ENCODE data around the gene ITGA2.
A peak's percentile ranks its signal among the peaks of the same experiment; 100 is the strongest.
"Not testable (repeated sequence)": the region's sequence is repeated elsewhere in the genome, so short reads cannot be mapped to it uniquely, and the experiment has no call there.

ITGA2 gene

DNA sequence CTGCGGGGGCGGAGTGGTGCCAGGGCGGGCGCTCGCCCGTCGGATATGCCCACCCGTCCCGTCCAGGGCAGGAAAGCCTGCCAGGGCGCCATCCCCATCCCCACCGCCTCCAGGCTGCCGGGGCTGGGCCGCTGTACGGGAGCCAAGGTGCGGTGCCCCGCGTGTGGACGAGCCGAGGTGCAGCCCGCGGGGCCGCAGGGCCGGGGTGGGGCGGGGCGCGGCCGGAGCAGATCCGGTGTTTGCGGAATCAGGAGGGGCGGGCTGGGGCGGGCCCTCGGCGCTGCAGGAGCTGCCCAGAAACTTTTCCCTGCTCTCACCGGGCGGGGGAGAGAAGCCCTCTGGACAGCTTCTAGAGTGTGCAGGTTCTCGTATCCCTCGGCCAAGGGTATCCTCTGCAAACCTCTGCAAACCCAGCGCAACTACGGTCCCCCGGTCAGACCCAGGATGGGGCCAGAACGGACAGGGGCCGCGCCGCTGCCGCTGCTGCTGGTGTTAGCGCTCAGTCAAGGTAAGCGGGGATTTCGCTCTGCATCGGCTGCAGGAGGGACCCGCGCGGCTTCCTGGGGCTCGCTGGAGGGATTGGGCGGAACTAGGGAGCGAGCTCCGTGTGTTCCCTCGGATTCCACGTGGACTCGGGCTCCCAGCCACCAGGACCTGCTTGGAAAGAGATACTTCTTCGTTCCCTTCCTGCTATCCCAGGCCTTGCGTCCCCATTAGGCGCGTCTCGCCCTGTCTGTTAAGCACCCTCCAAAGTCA is at the start of gene ITGA2:
TSS of gene ITGA2 (plus strand) at position 328 of the 756 bp plus-strand sequence. CDS start at position 445, 117 bp downstream.
- DNase-seq (ENCODE audit: low spot score) = no peak

DNA sequence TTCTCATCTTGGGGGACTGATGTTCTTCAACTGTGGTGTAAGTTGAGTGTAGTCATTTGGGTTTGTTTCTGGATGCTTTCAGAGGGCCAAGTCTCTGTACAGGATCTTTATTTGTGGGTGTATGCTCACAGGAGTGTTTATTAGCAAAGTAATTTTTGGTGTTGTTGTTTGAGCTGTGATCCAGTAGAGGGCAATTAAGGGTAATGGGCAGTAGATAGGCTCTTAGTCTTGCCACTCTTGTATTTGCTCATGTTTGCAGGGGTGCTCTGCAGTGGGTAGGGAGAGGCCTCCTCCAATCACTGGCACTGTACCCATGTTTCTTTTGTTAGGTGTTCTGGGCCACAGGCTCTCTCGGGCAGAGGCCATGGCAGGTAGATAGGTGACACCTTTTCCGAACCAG is 45.9 kb upstream of the ITGA2 start:
- DNase-seq (ENCODE audit: low spot score) = no peak

DNA sequence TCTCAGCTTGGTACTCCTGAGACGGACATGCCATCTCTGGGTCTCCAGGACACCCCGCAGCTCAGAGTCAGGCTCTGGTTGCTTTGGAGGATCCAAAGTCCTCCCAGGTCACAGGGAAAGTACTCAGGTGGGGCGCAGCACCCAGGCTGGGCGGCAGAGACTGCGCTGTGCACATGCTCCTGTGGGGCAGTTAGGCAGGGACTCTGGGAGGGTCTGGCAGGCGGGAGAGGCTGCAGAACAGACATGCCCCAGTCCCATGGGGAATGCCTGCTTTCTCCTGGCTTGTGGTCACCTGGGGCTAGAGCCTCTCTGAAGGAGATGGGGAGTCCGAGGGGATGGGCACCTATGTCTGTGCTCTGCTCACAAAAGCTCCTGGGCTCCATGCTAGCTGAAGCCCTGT is 45.3 kb upstream of the ITGA2 start:
- DNase-seq (ENCODE audit: low spot score) = no peak

DNA sequence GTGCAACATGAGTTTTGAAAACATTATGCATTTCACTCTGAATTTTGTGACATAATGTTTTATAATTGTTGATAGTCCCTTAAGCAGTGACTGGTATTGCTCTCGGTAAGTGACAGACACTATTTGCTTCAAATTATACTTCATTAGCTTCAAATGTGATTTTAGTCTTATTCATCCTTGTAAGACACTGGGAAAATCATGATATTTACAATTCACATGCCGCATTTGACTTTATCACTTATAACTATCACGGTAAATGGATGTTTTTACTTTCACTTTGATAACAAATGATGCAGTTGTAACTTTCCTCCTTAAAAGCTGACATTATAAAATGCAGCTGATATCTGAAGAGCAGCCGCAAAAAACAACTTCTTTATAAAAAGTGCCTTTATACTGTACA is 44.1 kb upstream of the ITGA2 start:
- no peak for DNase-seq (ENCODE audit: low spot score)

DNA sequence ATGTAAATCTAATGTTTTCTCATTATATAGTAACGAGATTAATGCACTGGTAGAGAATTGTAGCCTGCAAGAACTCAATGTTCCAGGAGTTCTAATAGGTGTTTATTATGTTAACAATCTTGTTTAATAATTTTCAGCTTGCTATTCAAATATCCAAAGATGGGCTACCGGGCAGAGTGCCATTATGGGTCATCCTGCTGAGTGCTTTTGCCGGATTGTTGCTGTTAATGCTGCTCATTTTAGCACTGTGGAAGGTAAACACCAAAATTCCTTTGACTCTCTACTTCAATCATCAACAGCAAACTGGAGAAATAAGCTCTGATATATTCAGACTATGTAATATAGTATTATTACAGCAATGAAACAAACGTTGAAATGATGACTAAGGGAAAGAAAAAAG is 41.9 kb upstream of the ITGA2 start:
- no peak for DNase-seq (ENCODE audit: low spot score)

DNA sequence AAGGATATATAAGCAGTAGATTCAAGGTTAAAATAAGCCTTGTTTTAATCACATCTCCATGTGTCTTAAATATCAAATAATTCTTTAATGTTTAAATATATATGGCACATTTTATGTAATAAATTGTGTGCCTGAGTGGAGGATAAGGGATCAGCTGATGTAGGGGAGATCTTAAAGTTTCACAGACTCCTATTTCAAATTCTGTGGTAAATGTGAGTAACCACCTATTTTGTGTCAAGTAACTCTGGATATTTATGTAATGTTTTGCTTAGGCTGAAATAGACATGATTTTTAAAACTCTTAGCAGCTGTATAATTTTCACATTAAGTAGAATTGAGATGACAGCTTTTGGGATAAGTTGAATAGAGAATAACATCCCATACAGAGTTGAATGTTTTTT is 41.3 kb upstream of the ITGA2 start:
- DNase-seq (ENCODE audit: low spot score) = no peak

DNA sequence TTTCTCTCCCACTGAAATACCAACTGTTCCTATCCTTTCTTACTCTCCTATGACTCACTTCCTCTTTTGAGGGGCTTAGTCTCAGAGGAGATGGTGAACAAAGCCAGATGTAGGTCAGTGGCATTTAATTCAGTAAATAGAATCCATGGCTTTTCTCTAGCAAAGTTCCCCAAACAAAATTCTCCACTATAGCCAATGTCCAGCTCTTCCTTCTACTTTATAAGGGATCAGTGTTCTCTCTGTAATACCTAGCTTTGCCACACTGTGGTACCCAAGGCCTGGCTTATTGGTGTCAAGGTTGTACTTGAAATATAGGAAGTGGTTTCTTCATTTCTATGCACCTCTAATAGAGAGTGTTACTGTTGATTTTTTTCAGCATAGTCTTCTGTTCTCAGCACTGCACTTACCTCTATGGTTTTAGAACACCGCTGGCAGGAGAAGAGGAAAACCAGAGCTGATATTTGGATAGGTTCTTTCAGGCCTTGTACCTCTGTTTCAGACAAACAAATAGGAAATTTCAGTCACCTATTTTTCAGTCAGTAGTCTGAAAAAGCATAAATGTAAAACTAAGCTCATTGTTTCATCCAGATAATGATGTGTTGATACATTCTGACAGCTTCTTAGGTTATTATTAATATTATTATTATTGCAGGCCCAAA is 40.6 kb upstream of the ITGA2 start:
- peak; percentile 68 for DNase-seq (ENCODE audit: low spot score)

DNA sequence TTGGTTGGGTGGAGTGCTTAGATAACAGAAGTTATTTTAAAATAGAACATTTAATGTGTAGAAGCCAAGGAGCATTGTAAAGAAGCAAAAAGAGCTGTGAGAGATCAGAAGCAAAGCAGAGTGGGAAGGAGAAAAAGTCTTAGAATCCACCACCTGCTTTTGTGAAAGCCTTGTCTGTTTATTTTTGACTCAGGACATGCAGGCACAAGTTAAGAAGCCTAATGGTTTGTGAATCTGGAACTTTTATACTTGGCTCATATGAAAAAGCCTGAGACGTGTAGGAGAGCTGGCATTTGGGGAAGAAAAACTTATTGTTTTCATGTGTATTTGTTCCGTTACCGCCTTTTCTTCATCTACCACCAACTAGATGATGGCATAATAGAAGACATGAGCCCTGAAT is 38.5 kb upstream of the ITGA2 start:
- DNase-seq (ENCODE audit: low spot score) = no peak

DNA sequence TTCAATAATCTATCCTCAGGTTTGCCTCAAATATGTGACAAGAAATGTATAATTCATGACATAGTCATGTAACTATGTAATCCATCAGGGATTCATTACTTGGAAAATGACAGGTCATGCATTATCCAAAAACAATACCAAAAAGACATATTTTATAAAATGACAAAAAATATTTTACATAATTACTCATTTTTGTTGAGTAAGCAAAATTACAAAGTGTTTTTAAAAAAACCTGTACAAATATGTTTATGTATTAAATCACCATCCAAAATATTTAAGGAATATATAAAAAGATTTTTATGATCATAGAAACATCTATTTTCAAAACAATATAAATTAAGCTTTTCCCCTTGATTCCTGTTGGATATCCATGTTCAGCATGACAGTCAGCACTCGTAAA is 36.7 kb upstream of the ITGA2 start:
- DNase-seq (ENCODE audit: low spot score) = no peak

DNA sequence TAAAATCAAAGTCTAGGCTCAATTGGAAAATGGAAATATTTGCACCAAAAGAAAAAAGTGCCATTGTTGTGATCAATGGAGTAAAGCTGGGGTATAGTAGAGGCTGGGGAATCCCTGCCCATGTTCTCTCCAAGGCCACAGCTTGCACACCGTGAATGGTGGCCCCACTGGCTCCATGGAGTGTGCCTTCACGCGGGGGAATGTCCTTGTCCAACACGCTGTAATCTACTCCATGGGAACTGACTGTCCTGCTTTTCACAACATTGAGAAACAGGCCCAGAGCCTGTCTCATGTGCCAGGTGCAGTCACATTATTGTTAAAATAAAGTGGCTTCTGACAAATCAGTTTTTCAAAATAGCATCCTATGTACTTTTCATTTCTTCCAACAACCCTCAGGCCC is 33.1 kb upstream of the ITGA2 start:
- DNase-seq (ENCODE audit: low spot score) = no peak

DNA sequence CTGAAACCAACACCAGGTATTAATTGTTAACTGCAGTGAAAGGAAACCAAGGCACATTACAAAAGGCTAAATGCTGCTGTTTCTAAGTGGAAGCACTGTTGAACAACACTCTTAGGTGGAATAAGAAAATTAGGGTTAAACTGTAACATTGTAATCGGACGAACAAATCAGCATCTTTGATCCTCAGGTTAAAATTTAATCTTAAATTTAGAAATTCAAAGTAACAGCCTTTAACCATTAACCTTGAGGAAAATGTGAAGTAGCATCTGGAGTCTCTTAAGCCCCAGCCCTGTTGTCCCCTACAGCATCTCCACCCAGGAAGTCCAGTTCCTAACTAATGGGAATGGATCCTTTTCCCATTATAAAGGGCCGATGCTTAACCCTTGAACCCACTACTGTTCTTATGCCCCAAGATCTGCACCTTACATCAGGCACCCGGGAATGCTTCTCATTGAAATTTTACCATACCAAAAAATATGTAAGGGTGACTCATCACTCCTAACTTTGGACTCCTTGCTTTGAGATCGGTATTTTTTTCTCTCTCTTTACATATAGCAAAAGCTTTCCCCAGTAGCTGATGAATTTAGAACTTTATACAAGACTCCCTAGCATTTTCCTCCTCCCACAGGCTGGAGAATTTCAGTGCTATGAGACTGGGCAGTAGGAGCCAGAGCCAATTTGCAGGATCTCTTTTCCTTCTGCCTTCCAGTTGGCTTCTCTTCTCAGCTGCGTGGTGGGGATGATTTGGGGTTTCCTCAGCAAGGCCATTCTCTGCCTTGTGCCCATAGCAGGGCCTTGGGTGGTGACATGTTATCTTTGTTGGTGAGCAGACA is 32.0 kb upstream of the ITGA2 start:
- no peak for DNase-seq (ENCODE audit: low spot score)

DNA sequence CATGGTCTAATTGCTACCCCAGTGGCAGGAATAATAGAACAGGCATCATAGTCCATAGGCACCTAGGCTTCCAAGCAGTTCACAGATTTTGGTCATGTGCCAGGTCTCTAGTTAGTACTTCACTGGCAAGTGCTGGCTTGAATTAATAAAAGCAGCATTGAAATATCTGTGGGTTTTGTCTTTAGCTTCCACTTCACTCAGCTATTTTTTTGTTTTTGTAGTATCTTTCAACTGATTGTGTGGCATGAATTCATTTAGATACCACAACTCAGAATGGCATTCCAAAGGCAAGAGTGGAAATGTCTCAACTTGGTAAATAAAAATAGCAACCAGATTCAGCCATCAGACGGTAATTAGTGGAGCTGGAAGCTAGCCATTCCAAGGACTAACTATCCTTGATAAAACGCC is 27.9 kb upstream of the ITGA2 start:
- peak; percentile 16 for DNase-seq (ENCODE audit: low spot score)

DNA sequence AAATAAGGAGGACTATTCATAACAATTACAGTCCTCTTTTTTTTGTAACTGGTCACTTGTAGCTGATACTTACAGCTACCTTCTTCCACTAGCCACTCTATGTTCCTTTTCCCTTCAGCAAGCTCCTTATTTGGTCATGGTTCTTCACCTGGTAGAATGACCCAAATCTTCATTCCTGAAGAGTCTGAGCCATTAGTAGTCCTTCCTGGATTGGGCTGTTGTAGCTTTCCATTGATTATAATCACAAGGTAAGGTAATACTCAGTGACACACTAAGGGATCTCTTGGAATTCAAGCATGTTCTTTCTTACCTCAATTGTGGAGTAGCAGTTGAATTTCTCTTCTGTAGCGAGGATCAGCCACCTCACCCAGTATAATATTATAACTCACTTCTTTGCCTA is 25.5 kb upstream of the ITGA2 start:
- DNase-seq (ENCODE audit: low spot score) = no peak

DNA sequence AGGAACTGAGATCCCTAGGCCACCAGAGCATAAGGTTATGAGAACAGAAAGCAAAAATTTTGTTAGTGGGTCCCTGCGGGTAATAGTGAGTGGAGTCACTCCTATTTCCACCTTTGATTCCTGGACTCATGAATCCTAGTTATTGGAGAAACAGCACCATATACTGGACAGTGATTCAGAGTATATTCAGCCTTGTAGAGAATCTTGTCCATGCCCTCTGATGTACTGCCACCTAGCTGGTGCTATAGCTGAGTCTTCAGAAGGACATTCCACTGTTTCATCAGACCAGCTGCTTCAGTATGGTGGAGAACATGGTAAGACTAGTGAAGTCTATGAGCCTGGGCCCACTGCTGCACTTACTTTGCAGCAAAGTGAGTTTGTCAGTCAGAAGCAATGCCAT is 25.0 kb upstream of the ITGA2 start:
- no peak for DNase-seq (ENCODE audit: low spot score)

DNA sequence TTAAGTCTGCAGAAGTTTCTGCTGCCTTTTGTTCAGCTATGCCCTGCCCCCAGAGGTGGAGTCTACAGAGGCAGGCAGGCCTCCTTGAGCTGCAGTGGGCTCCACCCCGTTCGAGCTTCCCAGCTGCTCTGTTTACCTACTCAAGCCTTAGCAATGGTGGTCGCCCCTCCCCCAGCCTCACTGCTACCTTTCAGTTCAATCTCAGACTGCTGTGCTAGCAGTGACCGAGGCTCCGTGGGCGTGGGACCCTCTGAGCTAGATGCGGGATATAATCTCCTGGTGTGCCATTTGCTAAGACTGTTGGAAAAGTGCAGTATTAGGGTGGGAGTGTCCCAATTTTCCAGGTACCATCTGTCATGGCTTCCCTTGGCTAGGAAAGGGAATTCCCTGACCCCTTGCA is 13.0 kb upstream of the ITGA2 start:
- not testable (repeated sequence) for DNase-seq (ENCODE audit: low spot score)

DNA sequence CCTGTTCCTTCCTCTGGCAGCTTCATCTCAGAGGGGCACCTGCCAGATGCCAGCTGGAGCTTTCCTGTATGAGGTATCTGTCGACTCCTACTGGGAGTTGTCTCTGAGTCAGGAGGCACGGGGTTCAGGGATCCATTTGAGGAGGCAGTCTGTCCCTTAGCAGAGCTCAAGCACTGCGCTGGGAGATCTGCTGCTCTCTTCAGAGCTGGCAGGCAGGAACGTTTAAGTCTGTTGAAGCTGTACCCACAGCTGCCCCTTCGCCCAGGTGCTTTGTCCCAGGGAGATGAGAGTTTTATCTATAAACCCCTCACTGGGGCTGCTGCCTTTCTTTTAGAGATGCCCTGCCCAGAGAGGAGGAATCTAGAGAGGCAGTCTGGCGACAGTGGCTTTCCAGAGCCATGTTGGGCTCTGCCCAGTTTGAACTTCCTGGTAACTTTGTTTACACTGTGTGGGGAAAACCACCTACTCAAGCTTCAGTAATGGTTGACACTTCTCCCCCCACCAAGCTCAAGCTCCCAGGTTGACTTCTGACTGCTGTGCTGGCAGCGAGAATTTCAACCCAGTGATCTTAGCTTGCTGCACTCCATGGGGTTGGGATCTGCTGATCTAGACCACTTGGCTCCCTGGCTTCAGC is 11.8 kb upstream of the ITGA2 start:
- no peak for DNase-seq (ENCODE audit: low spot score)

DNA sequence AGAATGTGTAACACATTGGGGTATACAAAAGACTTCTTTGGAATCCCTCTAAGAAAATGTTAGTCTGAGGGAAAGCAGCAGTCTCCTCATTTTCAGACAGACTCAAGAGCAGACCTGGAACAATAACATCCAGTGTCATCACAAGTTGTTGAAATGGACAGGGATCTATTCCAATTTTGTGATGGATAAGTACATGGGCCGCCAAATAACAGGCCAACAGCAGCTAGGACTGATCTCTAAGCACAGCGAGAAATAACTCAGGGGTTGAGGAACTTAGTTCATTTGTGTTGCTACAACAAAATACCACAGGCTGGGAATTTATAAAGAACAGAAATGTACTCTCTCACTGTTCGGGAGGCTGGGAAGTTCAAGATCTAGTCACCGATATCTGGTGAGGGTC is 7.6 kb upstream of the ITGA2 start:
- DNase-seq (ENCODE audit: low spot score) = no peak

DNA sequence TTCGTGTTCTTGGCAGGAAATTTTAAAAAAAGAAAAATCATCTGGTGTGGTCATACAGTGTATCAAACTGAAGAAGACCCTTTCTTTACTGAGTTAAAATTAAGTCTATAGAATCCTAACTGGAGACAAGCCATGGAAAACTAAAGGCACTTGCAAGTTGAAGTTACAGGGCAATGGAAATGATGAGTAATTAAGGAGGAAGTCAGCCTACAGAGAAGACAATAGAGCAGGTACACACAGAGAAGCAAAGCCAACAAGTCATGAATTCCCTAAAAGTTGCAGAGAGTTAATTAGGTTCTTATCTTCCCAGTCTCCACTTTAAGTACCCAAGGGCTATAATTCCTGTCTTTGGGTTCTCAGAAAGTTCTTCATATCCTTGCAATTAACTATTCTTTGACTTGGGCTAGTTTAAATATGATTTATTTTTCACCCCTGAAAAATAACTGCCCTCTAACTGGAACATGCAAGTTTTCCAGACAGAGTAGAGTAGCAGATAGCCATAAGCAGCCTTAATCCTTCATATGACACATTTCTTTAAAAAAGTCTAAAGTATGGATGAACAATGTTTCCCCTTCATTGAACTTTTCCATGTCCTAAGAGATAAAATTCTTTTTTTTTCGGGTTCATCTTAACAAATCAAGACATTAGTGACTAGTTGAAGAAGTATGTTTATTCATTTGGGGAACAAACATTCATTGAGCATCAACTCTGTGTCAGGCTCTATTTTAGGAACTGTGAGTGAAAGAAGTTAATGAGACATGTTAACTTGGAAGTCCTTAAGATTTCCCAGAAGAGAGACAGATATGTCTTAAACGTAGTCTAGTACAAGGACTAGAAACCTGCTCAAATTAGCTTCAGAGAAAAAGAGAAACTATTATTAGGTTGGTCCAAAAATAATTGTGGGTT is 5.2 kb upstream of the ITGA2 start:
- peak; percentile 37 for DNase-seq (ENCODE audit: low spot score)

DNA sequence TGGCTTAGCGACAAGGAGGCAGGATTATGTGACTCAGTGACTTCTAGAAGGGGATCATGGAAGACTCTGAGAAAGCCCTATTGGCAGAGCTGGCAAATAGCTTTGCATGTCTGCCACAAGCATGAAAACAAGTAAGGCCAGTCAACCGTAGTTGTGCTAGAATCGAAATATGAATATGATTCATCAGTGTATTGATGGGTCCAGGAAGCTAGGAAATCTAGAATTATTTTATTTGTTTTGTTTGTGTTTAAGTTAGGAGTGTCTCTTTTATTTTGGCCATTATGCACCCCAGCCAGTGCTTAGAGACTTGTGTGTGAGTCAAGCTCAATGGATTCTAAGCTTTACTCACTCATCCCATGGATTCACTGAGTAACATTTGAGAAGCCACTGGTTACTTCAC is 3.8 kb upstream of the ITGA2 start:
- no peak for DNase-seq (ENCODE audit: low spot score)

DNA sequence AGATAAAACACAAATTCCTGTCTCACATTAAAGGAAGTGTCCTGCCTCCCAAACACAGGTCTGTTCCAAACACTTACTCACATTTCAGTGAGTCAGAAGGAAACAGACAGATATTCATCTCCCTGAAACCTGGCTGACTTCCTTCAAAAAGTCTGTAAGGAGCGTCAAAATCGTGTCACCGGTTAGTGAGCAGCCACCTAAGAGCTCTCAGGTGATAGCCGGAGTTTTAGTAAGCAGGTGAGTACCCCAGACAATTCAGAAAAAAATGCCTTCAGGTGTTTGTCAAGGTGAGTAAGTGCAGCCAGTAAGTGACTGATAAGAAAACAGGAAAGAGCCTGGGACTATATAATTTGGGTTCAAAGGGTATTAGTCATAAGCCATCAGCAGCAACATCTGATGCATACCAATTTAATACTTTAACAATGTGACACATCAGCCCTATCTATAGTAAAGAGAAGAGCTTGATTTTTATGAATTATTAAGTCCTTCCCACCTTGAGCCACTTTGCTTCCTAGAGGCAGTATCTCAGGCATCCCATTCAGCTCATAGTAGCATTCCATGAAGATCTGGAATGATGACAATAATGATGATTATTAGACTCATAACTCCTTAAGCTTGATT is 1.3 kb upstream of the ITGA2 start:
- DNase-seq (ENCODE audit: low spot score) = no peak

Measured in COLO829 (cell line).